Caco-2 (cell line): Measurements from ENCODE around the gene USE1. TPM values are rescaled to one million over a fixed set of nuclear protein-coding genes. Genes with fewer than 3 reads are reported as not detected.

ENCODE experiments used
- BruUV-seq: library from RNA; stranded (reverse); fragments of 400-500 nt; replicated peaks from 2 replicates; lab custom pipeline; 2021; lab: Mats Ljungman, UMichigan
- CTCF ChIA-PET: fragments of 300-600 bp; sonication (Branson Sonifier 250); formaldehyde crosslinking; loops from one replicate; lab custom pipeline; 2022; ENCODE audit warnings: antibody characterized with exemption; lab: Charles Lee
- POLR2A ChIA-PET: fragments of 300-600 bp; sonication (Branson Sonifier 250); formaldehyde crosslinking; loops from one replicate; lab custom pipeline; 2022; ENCODE audit warnings: antibody characterized with exemption; lab: Charles Lee
- DNase-seq, 2 experiments: peaks; one replicate each; pipeline versions ENCODE4 v3.0.0 to v3.0.0-alpha.2; 2020 to 2022
- H3K27me3 ChIP-seq: replicated peaks from 2 replicates; pipeline ENCODE4 v1.6.0; 2011; ENCODE audit warnings: low read length; ENCODE audit not compliant: control insufficient read depth, insufficient read depth
- H3K36me3 ChIP-seq: 2 replicates; pipeline ENCODE4 v1.5.1; 2011; ENCODE audit warnings: low read length; ENCODE audit not compliant: control insufficient read depth, insufficient read depth
- H3K4me1 ChIP-seq: fragments of 250-450 bp; sonication (Bioruptor Pico); 2 replicates; pipeline ENCODE4 v1.5.1; 2020; ENCODE audit warnings: mild to moderate bottlenecking
- H3K4me3 ChIP-seq: 2 replicates; pipeline ENCODE4 v1.5.1; 2011; ENCODE audit warnings: low read depth, mild to moderate bottlenecking, control low read depth, low read length
- H3K9me3 ChIP-seq: fragments of 250-450 bp; sonication (Bioruptor Pico); 2 replicates; pipeline ENCODE4 v1.5.1; 2020; ENCODE audit warnings: mild to moderate bottlenecking, moderate library complexity
- H3K27ac Mint-ChIP-seq: one replicate; pipeline ENCODE4 v1.8.0; 2022; ENCODE audit warnings: mixed read lengths; ENCODE audit not compliant: unreplicated experiment
- H3K27me3 Mint-ChIP-seq: one replicate; pipeline ENCODE4 v1.8.0; 2022; ENCODE audit warnings: mixed read lengths; ENCODE audit not compliant: insufficient read depth, unreplicated experiment
- H3K36me3 Mint-ChIP-seq: one replicate; pipeline ENCODE4 v1.8.0; 2022; ENCODE audit warnings: mild to moderate bottlenecking, mixed read lengths; ENCODE audit not compliant: insufficient read depth, unreplicated experiment
- H3K4me1 Mint-ChIP-seq: one replicate; pipeline ENCODE4 v1.8.0; 2022; ENCODE audit warnings: low read depth, mixed read lengths; ENCODE audit not compliant: unreplicated experiment
- H3K4me3 Mint-ChIP-seq: one replicate; pipeline ENCODE4 v1.8.0; 2022; ENCODE audit warnings: mild to moderate bottlenecking, moderate library complexity, mixed read lengths; ENCODE audit not compliant: unreplicated experiment
- H3K9me3 Mint-ChIP-seq: one replicate; pipeline ENCODE4 v1.8.0; 2022; ENCODE audit warnings: mixed read lengths; ENCODE audit not compliant: unreplicated experiment
- intact Hi-C: fragments of 100-400 bp; cut with micrococcal nuclease; formaldehyde crosslinking; loops from one replicate; pipeline ENCODE4 v1.10.0; 2022; ENCODE audit not compliant: unreplicated experiment
- total RNA-seq: library from RNA; stranded (reverse); gene quantifications from 2 replicates; pipeline ENCODE4 v1.2.3, GENCODE V29; 2022
- TF ChIP-seq, protein P1 (sequence below), 2 experiments: fragments of 200-600 bp in 1 of 2; IDR thresholded peaks; 1 replicate in 1 of 2; 2 replicates in 1 of 2; pipeline versions ENCODE4 v1.5.1 to v1.8.0; 2011 to 2022; ENCODE audit warnings: antibody characterized with exemption in 1 of 2, control low read depth in 1 of 2, inconsistent platforms in 1 of 2, low read depth in 1 of 2, low read length in 1 of 2, mild to moderate bottlenecking in 1 of 2, moderate library complexity in 1 of 2; ENCODE audit not compliant: insufficient read depth in 1 of 2, severe bottlenecking in 1 of 2, unreplicated experiment in 1 of 2

Gene USE1
- total RNA-seq, 1 experiment from 2014 or later = 20.2 TPM

DNA sequence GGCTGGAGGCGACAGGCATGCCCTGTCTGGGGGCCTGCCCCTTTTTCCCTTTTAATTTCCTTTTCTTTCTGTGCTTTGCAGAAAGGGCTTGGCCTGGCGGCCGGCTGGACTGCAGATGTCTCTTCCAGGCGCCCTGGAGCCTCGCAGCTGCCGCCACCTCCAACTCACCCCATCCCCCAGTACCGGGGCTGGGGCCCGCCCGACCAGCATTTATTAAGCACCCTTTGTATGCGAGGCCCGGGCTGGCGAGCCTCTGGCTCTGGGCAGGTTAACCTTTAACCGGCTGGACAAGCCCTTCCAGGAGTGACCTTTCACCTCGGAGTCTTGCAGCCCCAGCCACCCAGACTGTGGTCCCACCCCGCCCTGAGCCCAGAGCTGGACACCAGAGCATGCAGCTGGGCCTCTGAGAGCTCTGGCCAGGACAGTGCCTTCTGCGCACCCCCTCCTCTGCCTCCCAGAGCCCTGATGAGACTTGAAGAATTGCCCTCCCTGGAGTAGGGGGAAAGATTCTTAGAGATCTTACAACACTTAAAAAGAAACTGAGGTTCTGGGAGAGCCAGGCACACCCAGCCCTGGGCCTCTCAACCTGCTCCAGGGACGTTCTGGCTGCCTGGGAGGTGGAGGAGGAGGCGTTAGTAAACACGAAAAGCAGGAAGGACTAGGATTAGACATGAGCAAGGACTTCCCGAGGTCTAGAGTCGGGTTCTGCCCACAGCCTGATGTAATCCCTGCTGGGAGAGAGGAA is 31.7 kb downstream of the USE1 start:
- DNase-seq = peak; percentile 91 to 94
- peaks cover 41% of the 10 kb centered on the region for H3K36me3 Mint-ChIP-seq
- POLR2A ChIA-PET = interaction anchor here (0.6 to 1.9 kb wide), 4 partner anchors 20 to 58 kb away, joined by 3 to 15 read pairs (median 6); partner anchors contain the start of genes BABAM1 and OCEL1
- intact Hi-C loops = loop anchor here (1.0 to 5.0 kb wide), 3 partner anchors 14 to 35 kb away; partner anchors contain the start of genes ANKLE1 and OCEL1
- CTCF ChIA-PET = interaction anchor here (0.5 to 1.0 kb wide), 6 partner anchors 8 to 220 kb away, joined by 3 to 4 read pairs (median 3); partner anchors contain the start of genes ANKLE1 and USE1
- no peaks in the 10 kb centered on the region for H3K9me3 Mint-ChIP-seq
- H3K27me3 Mint-ChIP-seq = no peaks in the 10 kb centered on the region
- peak overlapping the region; percentile 31 for H3K4me3 ChIP-seq
- H3K27me3 ChIP-seq = no peaks in the 10 kb centered on the region
- no peaks in the 10 kb centered on the region for H3K9me3 ChIP-seq
- H3K4me3 Mint-ChIP-seq = peak overlapping the region; percentile 94
- H3K4me1 ChIP-seq = peaks cover 49% of the 10 kb centered on the region
- peaks cover 23% of the 10 kb centered on the region for H3K4me1 Mint-ChIP-seq
- TF ChIP-seq, protein P1, sequence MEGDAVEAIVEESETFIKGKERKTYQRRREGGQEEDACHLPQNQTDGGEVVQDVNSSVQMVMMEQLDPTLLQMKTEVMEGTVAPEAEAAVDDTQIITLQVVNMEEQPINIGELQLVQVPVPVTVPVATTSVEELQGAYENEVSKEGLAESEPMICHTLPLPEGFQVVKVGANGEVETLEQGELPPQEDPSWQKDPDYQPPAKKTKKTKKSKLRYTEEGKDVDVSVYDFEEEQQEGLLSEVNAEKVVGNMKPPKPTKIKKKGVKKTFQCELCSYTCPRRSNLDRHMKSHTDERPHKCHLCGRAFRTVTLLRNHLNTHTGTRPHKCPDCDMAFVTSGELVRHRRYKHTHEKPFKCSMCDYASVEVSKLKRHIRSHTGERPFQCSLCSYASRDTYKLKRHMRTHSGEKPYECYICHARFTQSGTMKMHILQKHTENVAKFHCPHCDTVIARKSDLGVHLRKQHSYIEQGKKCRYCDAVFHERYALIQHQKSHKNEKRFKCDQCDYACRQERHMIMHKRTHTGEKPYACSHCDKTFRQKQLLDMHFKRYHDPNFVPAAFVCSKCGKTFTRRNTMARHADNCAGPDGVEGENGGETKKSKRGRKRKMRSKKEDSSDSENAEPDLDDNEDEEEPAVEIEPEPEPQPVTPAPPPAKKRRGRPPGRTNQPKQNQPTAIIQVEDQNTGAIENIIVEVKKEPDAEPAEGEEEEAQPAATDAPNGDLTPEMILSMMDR (IDR thresholded peaks at IDR 0.05; ENCODE audit: insufficient read depth in 1 of 2, low read depth in 1 of 2, low read length in 1 of 2, severe bottlenecking in 1 of 2, unreplicated experiment in 1 of 2) = no peak
- no TSS peak for BruUV-seq
- peak overlapping the region; percentile 92 for H3K27ac Mint-ChIP-seq
- no peaks in the 10 kb centered on the region for H3K36me3 ChIP-seq

DNA sequence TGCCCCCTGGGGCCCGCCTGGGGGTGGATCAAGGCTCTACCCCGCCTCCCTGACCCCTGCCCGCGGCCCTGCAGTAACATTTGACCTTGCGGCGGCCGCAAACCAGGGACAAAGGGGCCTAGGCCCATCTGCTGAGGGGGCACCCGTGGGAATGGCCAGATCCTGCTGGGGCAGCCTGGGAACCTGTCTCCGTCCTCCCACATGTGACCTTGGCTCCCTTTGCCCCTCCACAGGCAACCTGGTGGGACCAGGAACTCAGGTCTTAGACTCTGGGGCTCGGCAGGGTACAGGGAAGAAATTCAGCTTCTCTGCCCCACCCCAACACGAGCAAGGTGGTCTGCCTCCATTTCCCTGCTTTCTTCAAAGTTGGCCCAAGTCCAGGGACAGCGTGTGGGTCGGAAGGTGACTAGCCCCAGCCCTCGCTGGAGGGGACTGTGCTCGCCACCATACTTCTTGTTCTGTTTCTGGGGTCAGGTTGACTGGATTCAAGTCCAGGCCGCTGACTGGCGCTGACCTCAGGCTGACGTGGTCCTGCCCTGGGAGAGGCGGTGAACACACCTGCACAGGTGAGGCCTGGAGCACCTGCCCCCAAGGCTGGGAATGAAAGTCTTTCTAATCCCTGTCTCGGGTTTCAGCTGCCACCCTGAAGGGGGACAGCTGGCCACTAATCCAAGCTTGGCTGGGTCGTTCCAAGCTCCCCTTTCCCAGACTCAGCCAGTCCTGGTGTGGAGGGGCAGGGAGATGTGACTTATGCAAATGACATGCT is 33.0 kb downstream of the USE1 start:
- DNase-seq = peak; percentile 66 to 81

More for the DNA sequence above, 33.0 kb downstream of the USE1 start:
- Histone ChIP-seq H3K9me3 (no peaks in the 10 kb centered on the region), H3K36me3 (no peaks in the 10 kb centered on the region), H3K4me3 (no peak overlapping the region), H3K27me3 (no peaks in the 10 kb centered on the region), H3K4me1 (peaks cover 37% of the 10 kb centered on the region)
- Mint-ChIP-seq H3K27ac (peak overlapping the region; percentile 92), H3K27me3 (no peaks in the 10 kb centered on the region), H3K4me1 (peaks cover 17% of the 10 kb centered on the region), H3K4me3 (peak overlapping the region; percentile 94), H3K36me3 (peaks cover 33% of the 10 kb centered on the region), H3K9me3 (no peaks in the 10 kb centered on the region)
- TF ChIP-seq, protein P1 (IDR thresholded peaks at IDR 0.05; ENCODE audit: insufficient read depth in 1 of 2, low read depth in 1 of 2, low read length in 1 of 2, severe bottlenecking in 1 of 2, unreplicated experiment in 1 of 2) = no peak
- intact Hi-C loops = loop anchor here (5.0 kb wide), 1 partner anchor 34 kb away; the partner anchor contains the start of gene ANKLE1
- ChIA-PET POLR2A (interaction anchor here (1.7 kb wide), 1 partner anchor 19 kb away, joined by 4 read pairs; no protein-coding TSS in a partner anchor), CTCF (no interaction called here)
- no TSS peak for BruUV-seq
